GM23248 (cell line): ENCODE results near the gene KLK5. TPM values are rescaled to one million over a fixed set of nuclear protein-coding genes. Genes with fewer than 3 reads are reported as not detected.
"Not testable (repeated sequence)": the region's sequence is repeated elsewhere in the genome, so short reads cannot be mapped to it uniquely, and the experiment has no call there.

Experiments
- DNase-seq: peaks from one replicate; pipeline ENCODE4 v3.0.0-alpha.2; 2015
- H2AFZ ChIP-seq: fragments of 200-600 bp; sonication (generic); 2 replicates; pipeline ENCODE4 v1.6.1; 2016; ENCODE audit warnings: antibody characterized with exemption
- H3F3A ChIP-seq: fragments of 200-600 bp; sonication (generic); 2 replicates; pipeline ENCODE4 v1.6.1; 2016; ENCODE audit warnings: mild to moderate bottlenecking, antibody characterized with exemption, mixed run types; ENCODE audit not compliant: insufficient read depth
- H3K27ac ChIP-seq: fragments of 200-600 bp; sonication (generic); 2 replicates; pipeline ENCODE4 v1.5.1; 2016; ENCODE audit warnings: mild to moderate bottlenecking
- H3K27me3 ChIP-seq: fragments of 200-600 bp; sonication (generic); replicated peaks from 2 replicates; pipeline ENCODE4 v1.6.1; 2016; ENCODE audit warnings: mild to moderate bottlenecking; ENCODE audit not compliant: insufficient read depth
- H3K36me3 ChIP-seq: fragments of 200-600 bp; sonication (generic); 2 replicates; pipeline ENCODE4 v1.6.1; 2016; ENCODE audit warnings: low read depth, mild to moderate bottlenecking
- H3K4me1 ChIP-seq: fragments of 200-600 bp; sonication (generic); 2 replicates; pipeline ENCODE4 v1.6.1; 2016; ENCODE audit warnings: mild to moderate bottlenecking; ENCODE audit not compliant: insufficient read depth
- H3K4me2 ChIP-seq: fragments of 200-600 bp; sonication (generic); one replicate; pipeline ENCODE4 v1.6.1; 2016; ENCODE audit warnings: mild to moderate bottlenecking; ENCODE audit not compliant: unreplicated experiment
- H3K4me3 ChIP-seq: fragments of 200-600 bp; sonication (generic); 2 replicates; pipeline ENCODE4 v1.5.1; 2016; ENCODE audit warnings: mild to moderate bottlenecking
- H3K79me2 ChIP-seq: fragments of 200-600 bp; sonication (generic); 2 replicates; pipeline ENCODE4 v1.6.1; 2016; ENCODE audit warnings: mild to moderate bottlenecking; ENCODE audit not compliant: insufficient read depth
- H3K9ac ChIP-seq: fragments of 200-600 bp; sonication (generic); 2 replicates; pipeline ENCODE4 v1.6.1; 2016; ENCODE audit warnings: mild to moderate bottlenecking
- H3K9me2 ChIP-seq: fragments of 200-600 bp; sonication (generic); 2 replicates; pipeline ENCODE4 v1.6.1; 2016; ENCODE audit warnings: mixed run types, mild to moderate bottlenecking, moderate library complexity; ENCODE audit not compliant: insufficient read depth
- H3K9me3 ChIP-seq: fragments of 200-600 bp; sonication (generic); one replicate; pipeline ENCODE4 v1.6.1; 2017; ENCODE audit warnings: low read depth
- H4K20me1 ChIP-seq: fragments of 200-600 bp; sonication (generic); 2 replicates; pipeline ENCODE4 v1.6.0; 2016; ENCODE audit not compliant: insufficient read depth
- EZH2 ChIP-seq: fragments of 200-600 bp; sonication (generic); IDR thresholded peaks from 2 replicates; pipeline ENCODE4 v1.6.1; 2018; ENCODE audit warnings: antibody characterized with exemption, mild to moderate bottlenecking; ENCODE audit not compliant: insufficient read depth, poor library complexity, severe bottlenecking
- EZH2phosphoT487 ChIP-seq: fragments of 200-600 bp; sonication (generic); IDR thresholded peaks from 2 replicates; pipeline ENCODE4 v1.6.1; 2018; ENCODE audit warnings: antibody characterized with exemption, moderate library complexity, mild to moderate bottlenecking, low read depth; ENCODE audit not compliant: insufficient read depth
- WGBS, 2 experiments: methylation state at CpG; one replicate each; pipeline ENCODE4 v1.1.6; 2015 to 2017; ENCODE audit warnings: low lambda C conversion rate in 2 of 2, low coverage in 1 of 2; ENCODE audit errors: missing lambda C conversion rate in 2 of 2; 5-methylcytosine and 5-hydroxymethylcytosine counted together
- in situ Hi-C: fragments of 300-500 bp; cut with MboI; formaldehyde crosslinking; loops from 2 replicates; pipeline ENCODE4 v1.15.0; 2020
- polyA plus RNA-seq: library from polyadenylated mRNA; unstranded; fragments of >200 nt; fragmentation: Nextera tagmentation; extraction: Ambion mirVana; gene quantifications from 2 replicates; pipeline ENCODE4 v1.2.1, GENCODE V29; 2016
- total RNA-seq: library from RNA; depleted of rRNA; stranded (reverse); fragments of >200 nt; shearing (Covaris generic); gene quantifications from 2 replicates; pipeline ENCODE4 v1.2.3, GENCODE V29; 2014

The KLK5 gene
- total and polyA plus RNA-seq, 2 experiments from 2014 or later, result not detected

GRCh38 chr19:51000426-51000825 lies 47.6 kb upstream of the KLK5 start:
- no peaks in the 10 kb centered on the region for H3K4me1 ChIP-seq
- no peak overlapping the region for H2AFZ ChIP-seq
- no peaks in the 10 kb centered on the region for H4K20me1 ChIP-seq
- no peak overlapping the region for H3K27ac ChIP-seq
- no peaks in the 10 kb centered on the region for H3K9me3 ChIP-seq
- in situ Hi-C loops, result no loop called here
- H3K9ac ChIP-seq, result no peak overlapping the region
- no peaks in the 10 kb centered on the region for H3K36me3 ChIP-seq
- H3K79me2 ChIP-seq, result no peaks in the 10 kb centered on the region
- H3K9me2 ChIP-seq, result no peaks in the 10 kb centered on the region
- WGBS, 2 experiments, result 71 to 84% methylated on average over 8 to 10 of the region's 10 CpGs
- no peak overlapping the region for H3K4me3 ChIP-seq
- TF ChIP-seq EZH2phosphoT487 (no peak), EZH2 (no peak)
- H3K4me2 ChIP-seq, result no peak overlapping the region
- no peaks in the 10 kb centered on the region for H3K27me3 ChIP-seq
- no peaks in the 10 kb centered on the region for H3F3A ChIP-seq
- DNase-seq, result no peak

DNA sequence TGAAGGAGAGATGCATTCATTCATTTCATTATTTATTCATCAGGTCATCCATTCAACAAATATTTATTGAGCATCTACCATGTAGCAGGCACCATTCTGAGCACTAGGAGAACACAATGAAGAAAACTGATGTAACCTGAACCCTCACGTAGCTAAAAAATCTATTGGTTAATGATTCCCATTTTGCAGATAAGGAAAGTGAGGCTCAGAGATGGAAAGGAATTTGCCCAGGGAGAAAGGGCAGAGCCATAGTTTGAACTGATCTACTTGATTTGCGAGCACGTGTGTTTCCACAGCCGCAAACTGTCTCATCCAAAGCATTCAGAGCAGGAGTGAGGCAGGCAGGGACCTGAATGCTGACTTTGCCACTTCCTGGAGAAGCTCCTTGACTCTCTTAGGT lies 45.8 kb upstream of the KLK5 start:
- Histone ChIP-seq H3K36me3 (no peaks in the 10 kb centered on the region), H3K9me2 (no peaks in the 10 kb centered on the region), H3K9me3 (no peaks in the 10 kb centered on the region), H3K79me2 (no peaks in the 10 kb centered on the region), H3K4me3 (no peak overlapping the region), H4K20me1 (no peaks in the 10 kb centered on the region), H2AFZ (no peak overlapping the region), H3K4me1 (no peaks in the 10 kb centered on the region), H3K27me3 (no peaks in the 10 kb centered on the region), H3K4me2 (no peak overlapping the region), H3K27ac (no peak overlapping the region), H3F3A (no peaks in the 10 kb centered on the region), H3K9ac (no peak overlapping the region)
- TF ChIP-seq EZH2phosphoT487 (no peak), EZH2 (no peak)
- WGBS, 2 experiments, result 44 to 49% methylated on average over 4 of the region's 4 CpGs
- in situ Hi-C loops, result no loop called here
- no peak for DNase-seq

DNA sequence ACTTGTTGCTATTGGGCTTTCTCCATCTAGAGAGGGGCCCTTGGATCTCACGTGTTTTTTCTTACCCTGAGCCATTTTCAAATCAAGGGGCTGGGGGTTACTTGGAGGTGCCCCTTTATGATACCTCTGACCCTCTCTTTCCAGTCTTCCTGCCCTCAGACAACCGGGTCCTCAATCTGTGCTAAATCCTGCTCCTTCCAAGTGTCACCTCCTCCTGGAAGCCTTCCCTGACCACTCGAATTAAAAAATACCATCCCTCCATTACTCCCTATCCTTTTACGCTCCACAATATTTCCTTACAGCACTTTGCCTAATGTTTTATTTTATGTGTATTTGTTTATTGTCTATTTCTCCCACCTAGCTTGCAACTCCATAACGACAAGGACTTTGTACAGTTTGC lies 45.2 kb upstream of the KLK5 start:
- Histone ChIP-seq H3K9ac (no peak overlapping the region), H2AFZ (no peak overlapping the region), H3K79me2 (no peaks in the 10 kb centered on the region), H3K36me3 (no peaks in the 10 kb centered on the region), H4K20me1 (no peaks in the 10 kb centered on the region), H3K27me3 (no peaks in the 10 kb centered on the region), H3K27ac (no peak overlapping the region), H3K4me1 (no peaks in the 10 kb centered on the region), H3K4me3 (no peak overlapping the region), H3K9me3 (no peaks in the 10 kb centered on the region), H3K4me2 (no peak overlapping the region), H3F3A (no peaks in the 10 kb centered on the region), H3K9me2 (no peaks in the 10 kb centered on the region)
- WGBS, 2 experiments, result 21 to 23% methylated on average over 5 of the region's 5 CpGs
- no peak for TF ChIP-seq EZH2
- TF ChIP-seq EZH2phosphoT487, result no peak
- in situ Hi-C loops, result no loop called here
- DNase-seq, result no peak

DNA sequence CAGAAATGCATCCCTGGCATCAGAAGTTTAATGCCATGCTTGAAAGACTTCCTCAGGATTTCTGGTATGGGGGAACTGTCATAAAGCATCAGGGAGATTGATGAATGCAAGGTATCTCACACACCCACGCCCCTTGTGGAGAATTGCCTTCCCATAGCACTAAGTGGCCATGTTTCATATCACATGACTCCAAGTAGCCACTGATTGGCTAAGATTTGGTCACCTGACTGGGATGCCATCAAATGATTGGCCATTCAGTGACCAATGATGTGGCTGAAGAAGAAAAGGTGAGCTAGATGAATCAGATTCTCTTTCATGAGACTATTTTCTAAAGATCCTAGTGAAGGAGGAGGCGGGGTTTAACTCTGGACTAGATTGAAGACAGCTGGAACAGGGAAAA lies 41.3 kb upstream of the KLK5 start:
- in situ Hi-C loops, result no loop called here
- Histone ChIP-seq H3K9ac (no peak overlapping the region), H2AFZ (no peak overlapping the region), H3F3A (no peaks in the 10 kb centered on the region), H3K9me2 (no peaks in the 10 kb centered on the region), H3K4me2 (no peak overlapping the region), H3K9me3 (no peaks in the 10 kb centered on the region), H3K79me2 (no peaks in the 10 kb centered on the region), H3K27ac (no peak overlapping the region), H3K27me3 (no peaks in the 10 kb centered on the region), H3K4me1 (no peaks in the 10 kb centered on the region), H4K20me1 (no peaks in the 10 kb centered on the region), H3K36me3 (no peaks in the 10 kb centered on the region), H3K4me3 (no peak overlapping the region)
- 9 to 17% methylated on average over 2 of the region's 2 CpGs for WGBS, 2 experiments
- TF ChIP-seq EZH2 (no peak), EZH2phosphoT487 (no peak)
- DNase-seq, result no peak

- in situ Hi-C loops, result no loop called here
- H3K4me1 ChIP-seq, result no peaks in the 10 kb centered on the region
- TF ChIP-seq EZH2, result no peak
- TF ChIP-seq EZH2phosphoT487, result no peak
- H2AFZ ChIP-seq, result no peak overlapping the region
- H3F3A ChIP-seq, result no peaks in the 10 kb centered on the region
- H3K27ac ChIP-seq, result no peak overlapping the region
- H4K20me1 ChIP-seq, result no peaks in the 10 kb centered on the region
- no peaks in the 10 kb centered on the region for H3K9me2 ChIP-seq
- H3K9me3 ChIP-seq, result no peaks in the 10 kb centered on the region
- no peaks in the 10 kb centered on the region for H3K27me3 ChIP-seq
- no peak overlapping the region for H3K9ac ChIP-seq
- no peak overlapping the region for H3K4me2 ChIP-seq
- no peak for DNase-seq
- no peak overlapping the region for H3K4me3 ChIP-seq
- 7 to 9% methylated on average over 2 of the region's 2 CpGs for WGBS, 2 experiments
- H3K36me3 ChIP-seq, result no peaks in the 10 kb centered on the region
- no peaks in the 10 kb centered on the region for H3K79me2 ChIP-seq
Measured at GRCh38 chr19:50992666-50993035, 39.8 kb upstream of the KLK5 start.

GRCh38 chr19:50984416-50984815 lies 31.6 kb upstream of the KLK5 start:
- H3K4me3 ChIP-seq, H4K20me1 ChIP-seq, H3K4me1 ChIP-seq, H3K4me2 ChIP-seq, H3K79me2 ChIP-seq, H3K27ac ChIP-seq, H3K9me3 ChIP-seq, H3K9ac ChIP-seq, H3K9me2 ChIP-seq, H3K27me3 ChIP-seq, DNase-seq, in situ Hi-C loops, H3K36me3 ChIP-seq, H2AFZ ChIP-seq, H3F3A ChIP-seq: not testable (repeated sequence)
- 67 to 69% methylated on average over 14 of the region's 14 CpGs for WGBS, 2 experiments
